Cerebellar nuclear complex (tissue), 1 donor: ENCODE data around the gene CSK.

Experiments used
- DNase-seq, 2 experiments: peaks; one replicate each; lab custom pipeline; 2025; lab: John Stamatoyannopoulos, UW

The CSK gene

GRCh38 chr15:74843445-74843828, 61.6 kb downstream of the CSK start:
- no peak for DNase-seq

GRCh38 chr15:74843891-74844299, 62.0 kb downstream of the CSK start:
- no peak for DNase-seq

GRCh38 chr15:74844319-74845207, 62.7 kb downstream of the CSK start:
- DNase-seq: no peak

GRCh38 chr15:74845208-74845568, 63.3 kb downstream of the CSK start:
- DNase-seq: no peak

GRCh38 chr15:74845581-74845980, 63.7 kb downstream of the CSK start:
- no peak for DNase-seq

GRCh38 chr15:74847432-74847831, 65.6 kb downstream of the CSK start:
- no peak for DNase-seq

- DNase-seq: no peak
These were observed 68.5 kb downstream of the CSK start for GRCh38 chr15:74850393-74850792.

GRCh38 chr15:74851960-74852359, 70.1 kb downstream of the CSK start:
- no peak for DNase-seq
